Uterus (tissue), 4 donors: ENCODE data around the gene KCNQ5. TPM values are rescaled to one million over a fixed set of nuclear protein-coding genes. Genes with fewer than 3 reads are reported as not detected.

Experiments used
- DNase-seq, 2 donors: peaks; one replicate each; pipeline ENCODE4 v3.0.0-alpha.2; 2019 to 2020
- H3K27ac ChIP-seq, 2 donors: fragments of 200-600 bp; sonication (generic); 1 replicate in 1 of 2; 2 replicates in 1 of 2; pipeline ENCODE4 v1.5.1; 2016 to 2018
- H3K27me3 ChIP-seq, 2 donors: fragments of 200-600 bp; sonication (generic); one replicate each; pipeline ENCODE4 v1.5.1; 2018 to 2019; ENCODE audit warnings: control low read depth in 1 of 2
- H3K36me3 ChIP-seq, 2 donors: fragments of 200-600 bp; sonication (generic); one replicate each; pipeline ENCODE4 v1.5.1; 2019; ENCODE audit warnings: control low read depth in 1 of 2
- H3K4me1 ChIP-seq, 2 donors: fragments of 200-600 bp; sonication (generic); one replicate each; pipeline ENCODE4 v1.5.1; 2018 to 2019; ENCODE audit warnings: control low read depth in 1 of 2
- H3K4me3 ChIP-seq, 2 donors: fragments of 200-600 bp; sonication (generic); 1 replicate in 1 of 2; 2 replicates in 1 of 2; pipeline ENCODE4 v1.5.1; 2018 to 2019; ENCODE audit warnings: mild to moderate bottlenecking in 1 of 2
- H3K9me3 ChIP-seq, 2 donors: fragments of 200-600 bp; sonication (generic); one replicate each; pipeline ENCODE4 v1.5.1; 2019; ENCODE audit warnings: control low read depth in 1 of 2
- POLR2A ChIP-seq, 2 donors: fragments of 450-650 bp; IDR thresholded peaks; one replicate each; pipeline ENCODE4 v1.6.1; 2016; ENCODE audit warnings: antibody characterized with exemption in 2 of 2, mild to moderate bottlenecking in 1 of 2, moderate library complexity in 1 of 2
- intact Hi-C: fragments of 100-400 bp; cut with DNase I; formaldehyde crosslinking; loops from one replicate; pipeline ENCODE4 v1.15.1; 2023; ENCODE audit warnings: low total_unique reads
- total RNA-seq, 4 donors: library from RNA; depleted of rRNA in 3 of 4; stranded (reverse); fragments of >200 nt in 3 of 4; gene quantifications; one replicate each; pipeline versions ENCODE4 v1.1.0 to v1.2.4, GENCODE V29; 2014 to 2023
- TF ChIP-seq, protein P1 (sequence below), 4 experiments: fragments of 200-600 bp in 2 of 4; fragments of 450-650 bp in 2 of 4; sonication (generic) in 2 of 4; IDR thresholded peaks; one replicate each; pipeline ENCODE4 v1.5.1; 2016 to 2019; ENCODE audit warnings: antibody characterized with exemption in 4 of 4, mild to moderate bottlenecking in 2 of 4, moderate library complexity in 1 of 4
- donor health status: DM: yes; HTN: yes; CAD: no.

Gene KCNQ5
- total RNA-seq, 4 donors from 2014 or later = 0.34 to 2.4 TPM; not detected in 2

DNA sequence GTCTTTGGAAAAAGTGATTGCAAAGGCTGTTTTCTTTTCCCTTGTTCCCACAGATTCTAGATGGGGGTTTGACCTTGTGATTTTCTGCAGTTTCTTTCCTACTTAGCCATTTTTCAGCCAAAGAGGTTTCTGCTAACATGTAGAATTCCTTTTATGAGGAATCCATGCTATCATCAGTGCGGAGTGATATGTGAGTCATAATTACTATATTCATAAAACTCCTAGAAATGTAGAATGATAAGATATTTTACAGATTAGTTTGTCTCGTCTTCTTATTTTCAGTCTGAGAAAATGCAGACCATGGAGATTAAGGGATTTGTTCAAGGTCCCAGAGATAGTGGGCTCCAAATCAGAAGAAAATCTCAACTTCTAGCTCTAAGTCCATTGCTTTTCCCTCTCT is 98.6 kb downstream of the KCNQ5 start:
- TF ChIP-seq POLR2A (IDR thresholded peaks at IDR 0.05) = no peak
- TF ChIP-seq, protein P1, sequence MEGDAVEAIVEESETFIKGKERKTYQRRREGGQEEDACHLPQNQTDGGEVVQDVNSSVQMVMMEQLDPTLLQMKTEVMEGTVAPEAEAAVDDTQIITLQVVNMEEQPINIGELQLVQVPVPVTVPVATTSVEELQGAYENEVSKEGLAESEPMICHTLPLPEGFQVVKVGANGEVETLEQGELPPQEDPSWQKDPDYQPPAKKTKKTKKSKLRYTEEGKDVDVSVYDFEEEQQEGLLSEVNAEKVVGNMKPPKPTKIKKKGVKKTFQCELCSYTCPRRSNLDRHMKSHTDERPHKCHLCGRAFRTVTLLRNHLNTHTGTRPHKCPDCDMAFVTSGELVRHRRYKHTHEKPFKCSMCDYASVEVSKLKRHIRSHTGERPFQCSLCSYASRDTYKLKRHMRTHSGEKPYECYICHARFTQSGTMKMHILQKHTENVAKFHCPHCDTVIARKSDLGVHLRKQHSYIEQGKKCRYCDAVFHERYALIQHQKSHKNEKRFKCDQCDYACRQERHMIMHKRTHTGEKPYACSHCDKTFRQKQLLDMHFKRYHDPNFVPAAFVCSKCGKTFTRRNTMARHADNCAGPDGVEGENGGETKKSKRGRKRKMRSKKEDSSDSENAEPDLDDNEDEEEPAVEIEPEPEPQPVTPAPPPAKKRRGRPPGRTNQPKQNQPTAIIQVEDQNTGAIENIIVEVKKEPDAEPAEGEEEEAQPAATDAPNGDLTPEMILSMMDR (IDR thresholded peaks at IDR 0.05) = no peak
- intact Hi-C loops = no loop called here

GRCh38 chr6:72721346-72721745 is 99.5 kb downstream of the KCNQ5 start:
- intact Hi-C loops = no loop called here
- no peaks in the 10 kb centered on the region for H3K4me1 ChIP-seq
- no peak overlapping the region for H3K27ac ChIP-seq
- H3K27me3 ChIP-seq = no peaks in the 10 kb centered on the region
- TF ChIP-seq, protein P1 (IDR thresholded peaks at IDR 0.05) = no peak
- TF ChIP-seq POLR2A (IDR thresholded peaks at IDR 0.05) = no peak
- no peaks in the 10 kb centered on the region for H3K36me3 ChIP-seq
- no peaks in the 10 kb centered on the region for H3K9me3 ChIP-seq
- no peak overlapping the region for H3K4me3 ChIP-seq
- no peak for DNase-seq

More for the DNA sequence above, 98.6 kb downstream of the KCNQ5 start:
- H3K27ac ChIP-seq = no peak overlapping the region
- no peaks in the 10 kb centered on the region for H3K36me3 ChIP-seq
- DNase-seq = no peak
- H3K4me1 ChIP-seq = no peaks in the 10 kb centered on the region
- H3K4me3 ChIP-seq = no peak overlapping the region
- H3K27me3 ChIP-seq = no peaks in the 10 kb centered on the region
- no peaks in the 10 kb centered on the region for H3K9me3 ChIP-seq

DNA sequence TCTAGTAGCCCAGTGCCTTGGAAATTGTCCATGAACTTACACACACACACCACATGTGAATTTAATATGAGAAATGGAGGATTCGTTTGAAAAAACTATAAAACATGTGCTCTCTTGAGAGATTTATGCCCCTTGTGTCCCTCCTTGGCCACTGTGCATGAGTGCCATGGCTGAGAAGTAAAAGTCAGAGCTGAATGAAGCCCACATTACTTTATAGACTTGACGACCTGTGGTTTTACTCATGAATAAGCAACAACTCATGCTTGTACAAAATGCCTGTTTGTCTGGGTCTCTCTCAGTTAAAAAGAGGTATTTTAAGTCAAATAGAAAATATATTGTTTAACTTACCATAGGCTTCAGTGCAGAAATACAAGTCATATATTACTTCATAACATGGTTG is 102.7 kb downstream of the KCNQ5 start:
- H3K27ac ChIP-seq = no peak overlapping the region
- no peak for DNase-seq
- no peaks in the 10 kb centered on the region for H3K36me3 ChIP-seq
- no peak overlapping the region for H3K4me3 ChIP-seq
- intact Hi-C loops = no loop called here
- H3K9me3 ChIP-seq = no peaks in the 10 kb centered on the region
- TF ChIP-seq, protein P1 (IDR thresholded peaks at IDR 0.05) = no peak
- no peak for TF ChIP-seq POLR2A (IDR thresholded peaks at IDR 0.05)
- no peaks in the 10 kb centered on the region for H3K4me1 ChIP-seq
- no peaks in the 10 kb centered on the region for H3K27me3 ChIP-seq

DNA sequence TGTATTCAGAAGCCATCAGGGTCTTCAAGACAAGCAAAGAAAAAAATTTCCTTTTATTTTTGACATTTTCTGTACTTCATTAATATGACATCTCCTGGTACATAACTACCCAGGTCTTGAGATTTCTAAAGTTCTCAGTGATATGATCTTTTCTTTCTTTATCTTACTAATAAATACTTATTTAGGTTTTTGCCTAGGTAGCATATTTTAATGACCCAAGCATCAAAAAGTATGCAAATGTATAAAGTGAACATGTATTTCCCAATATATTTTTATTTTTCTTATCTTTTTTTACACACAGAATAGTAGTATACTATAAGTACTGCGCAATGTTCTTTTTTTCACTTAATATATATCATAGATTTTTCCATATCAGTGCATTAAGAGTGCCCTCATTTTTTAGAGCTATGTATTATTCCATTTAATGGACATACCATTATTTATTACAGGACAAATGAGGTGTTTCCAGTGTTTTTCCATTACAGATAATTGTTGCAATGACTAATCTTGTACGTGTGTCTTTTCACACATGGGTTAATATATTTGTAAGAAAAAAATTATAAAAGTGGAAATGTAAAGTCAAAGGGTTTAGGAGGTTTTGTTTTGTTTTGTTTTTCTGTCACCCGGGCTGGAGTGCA is 107.0 kb downstream of the KCNQ5 start:
- no peaks in the 10 kb centered on the region for H3K4me1 ChIP-seq
- H3K4me3 ChIP-seq = no peak overlapping the region
- H3K9me3 ChIP-seq = no peaks in the 10 kb centered on the region
- intact Hi-C loops = no loop called here
- H3K36me3 ChIP-seq = no peaks in the 10 kb centered on the region
- H3K27me3 ChIP-seq = no peaks in the 10 kb centered on the region
- DNase-seq = no peak
- H3K27ac ChIP-seq = no peak overlapping the region
- TF ChIP-seq, protein P1 (IDR thresholded peaks at IDR 0.05) = no peak
- no peak for TF ChIP-seq POLR2A (IDR thresholded peaks at IDR 0.05)

- H3K27me3 ChIP-seq = no peaks in the 10 kb centered on the region
- intact Hi-C loops = no loop called here
Observed at GRCh38 chr6:72733045-72733444, 111.2 kb downstream of the KCNQ5 start.

More at GRCh38 chr6:72733045-72733444, 111.2 kb downstream of the KCNQ5 start:
- DNase-seq = no peak
- Histone ChIP-seq H3K36me3 (no peaks in the 10 kb centered on the region), H3K9me3 (no peaks in the 10 kb centered on the region), H3K4me1 (no peaks in the 10 kb centered on the region), H3K27ac (no peak overlapping the region), H3K4me3 (no peak overlapping the region)
- TF ChIP-seq, protein P1 (IDR thresholded peaks at IDR 0.05) = no peak
- no peak for TF ChIP-seq POLR2A (IDR thresholded peaks at IDR 0.05)
